Smooth muscle cell (in vitro differentiated cells): Measurements from ENCODE around the gene EZR. TPM values are rescaled to one million over a fixed set of nuclear protein-coding genes. Genes with fewer than 3 reads are reported as not detected.

ENCODE experiments used
- DNase-seq: peaks from one replicate; lab custom pipeline; 2025; ENCODE audit not compliant: unreplicated experiment; lab: John Stamatoyannopoulos, UW
- H2AFZ ChIP-seq: fragments of 200-600 bp; sonication (generic); 2 replicates; pipeline ENCODE4 v1.6.0; 2016; ENCODE audit warnings: antibody characterized with exemption, low read depth, mild to moderate bottlenecking
- H3F3A ChIP-seq: fragments of 200-600 bp; sonication (generic); 2 replicates; pipeline ENCODE4 v1.6.0; 2017; ENCODE audit warnings: antibody characterized with exemption, low read depth
- H3K27ac ChIP-seq: fragments of 200-600 bp; sonication (generic); 2 replicates; pipeline ENCODE4 v1.5.1; 2016; ENCODE audit warnings: low read depth, mild to moderate bottlenecking
- H3K27me3 ChIP-seq: fragments of 200-600 bp; sonication (generic); 2 replicates; pipeline ENCODE4 v1.6.1; 2016; ENCODE audit warnings: low read depth, mild to moderate bottlenecking
- H3K36me3 ChIP-seq: fragments of 200-600 bp; sonication (generic); 2 replicates; pipeline ENCODE4 v1.5.1; 2016; ENCODE audit warnings: low read depth
- H3K4me1 ChIP-seq: fragments of 200-600 bp; sonication (generic); 2 replicates; pipeline ENCODE4 v1.5.1; 2016; ENCODE audit warnings: low read depth
- H3K4me2 ChIP-seq: fragments of 200-600 bp; sonication (generic); 2 replicates; pipeline ENCODE4 v1.6.0; 2016; ENCODE audit warnings: mild to moderate bottlenecking
- H3K4me3 ChIP-seq: fragments of 200-600 bp; sonication (generic); 2 replicates; pipeline ENCODE4 v1.5.1; 2016; ENCODE audit warnings: mild to moderate bottlenecking
- H3K79me2 ChIP-seq: fragments of 200-600 bp; sonication (generic); 2 replicates; pipeline ENCODE4 v1.6.0; 2016; ENCODE audit warnings: low read depth, mild to moderate bottlenecking
- H3K9ac ChIP-seq: fragments of 200-600 bp; sonication (generic); 2 replicates; pipeline ENCODE4 v1.6.0; 2016; ENCODE audit warnings: low read depth
- H3K9me3 ChIP-seq: fragments of 200-600 bp; sonication (generic); replicated peaks from 2 replicates; pipeline ENCODE4 v1.5.1; 2016; ENCODE audit warnings: low read depth
- H4K20me1 ChIP-seq: fragments of 200-600 bp; sonication (generic); 2 replicates; pipeline ENCODE4 v1.6.0; 2016; ENCODE audit warnings: low read depth
- CTCF ChIP-seq: fragments of 200-600 bp; sonication (generic); IDR thresholded peaks from 2 replicates; pipeline ENCODE4 v1.5.1; 2017; ENCODE audit warnings: borderline replicate concordance, mild to moderate bottlenecking, antibody characterized with exemption; ENCODE audit not compliant: insufficient read depth, poor library complexity, severe bottlenecking
- WGBS: methylation state at CpG from one replicate; pipeline ENCODE4 v1.1.7; 2016; ENCODE audit warnings: low lambda C conversion rate; 5-methylcytosine and 5-hydroxymethylcytosine counted together
- microRNA-seq: library from miRNA; unstranded; fragments of <30 nt; microRNA quantifications from one replicate; pipeline ENCODE4, GENCODE V29; 2016; ENCODE audit warnings: borderline number of aligned reads
- polyA plus RNA-seq: library from polyadenylated mRNA; unstranded; fragments of >200 nt; fragmentation: Nextera tagmentation; extraction: Ambion mirVana; gene quantifications from 2 replicates; pipeline ENCODE4 v1.2.1, GENCODE V29; 2016
- small RNA-seq: library from RNA; depleted of rRNA; stranded (forward); fragments of <200 nt; gene quantifications from one replicate; pipeline ENCODE3, GENCODE V24; 2014
- total RNA-seq: library from RNA; depleted of rRNA; stranded (reverse); fragments of >200 nt; gene quantifications from 2 replicates; pipeline ENCODE4 v1.2.3, GENCODE V29; 2014

EZR gene
- total and polyA plus RNA-seq, 2 experiments from 2014 or later: 55.0 to 113 TPM

DNA sequence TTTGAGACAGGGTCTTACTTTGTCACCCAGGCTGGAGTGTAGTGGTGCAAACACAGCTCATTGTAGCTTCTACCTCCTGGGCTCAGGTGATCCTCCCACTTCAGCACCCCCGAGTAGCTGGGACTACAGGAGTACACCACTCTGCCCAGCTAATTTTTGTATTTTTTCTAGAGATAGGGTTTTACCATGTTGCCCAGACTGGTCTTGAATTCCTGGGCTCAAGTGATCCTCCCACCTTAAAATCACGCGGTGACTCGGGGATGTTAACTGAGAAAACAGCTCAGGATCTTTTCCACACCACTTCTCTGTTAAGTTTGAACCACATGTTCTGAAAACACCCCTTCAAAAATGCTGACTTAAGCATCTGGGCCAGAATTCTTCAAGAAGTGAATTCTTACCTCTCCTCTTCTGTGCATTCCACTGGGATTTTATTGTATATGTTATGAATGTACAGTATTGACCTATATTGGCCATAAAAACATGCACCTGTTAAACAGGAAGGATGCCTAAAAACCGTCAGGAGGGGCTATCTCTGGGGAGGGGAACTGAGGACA, 96.9 kb downstream of the EZR start:
- Histone ChIP-seq H3K9me3 (no peaks in the 10 kb centered on the region), H3K4me3 (no peak overlapping the region), H3K79me2 (no peaks in the 10 kb centered on the region), H3K4me2 (no peak overlapping the region), H3K4me1 (peaks cover 4% of the 10 kb centered on the region), H2AFZ (no peak overlapping the region), H3K27ac (no peak overlapping the region), H3K27me3 (no peaks in the 10 kb centered on the region), H3K9ac (no peak overlapping the region), H3F3A (no peaks in the 10 kb centered on the region), H3K36me3 (no peaks in the 10 kb centered on the region), H4K20me1 (no peaks in the 10 kb centered on the region)
- 79% methylated on average over 5 of the region's 5 CpGs for WGBS
- no peak for DNase-seq
- no peak for TF ChIP-seq CTCF

- Histone ChIP-seq H3K27me3 (no peaks in the 10 kb centered on the region), H2AFZ (no peak overlapping the region), H3K9ac (no peak overlapping the region), H3K36me3 (no peaks in the 10 kb centered on the region), H3K4me1 (peaks cover 4% of the 10 kb centered on the region), H3K9me3 (no peaks in the 10 kb centered on the region), H3K27ac (no peak overlapping the region), H3K4me3 (no peak overlapping the region), H3K4me2 (no peak overlapping the region), H3K79me2 (no peaks in the 10 kb centered on the region), H3F3A (no peaks in the 10 kb centered on the region), H4K20me1 (no peaks in the 10 kb centered on the region)
- peak; percentile 54 for TF ChIP-seq CTCF
- 45% methylated on average over 13 of the region's 13 CpGs for WGBS
- no peak for DNase-seq
Measured at GRCh38 chr6:158718461-158719046, 100.6 kb downstream of the EZR start.

GRCh38 chr6:158717341-158718330, 101.5 kb downstream of the EZR start:
- Histone ChIP-seq H3K36me3 (no peaks in the 10 kb centered on the region), H3F3A (no peaks in the 10 kb centered on the region), H3K27me3 (no peaks in the 10 kb centered on the region), H4K20me1 (no peaks in the 10 kb centered on the region), H3K79me2 (no peaks in the 10 kb centered on the region), H3K4me2 (no peak overlapping the region), H2AFZ (no peak overlapping the region), H3K9me3 (no peaks in the 10 kb centered on the region), H3K4me3 (no peak overlapping the region), H3K9ac (no peak overlapping the region), H3K27ac (no peak overlapping the region), H3K4me1 (peaks cover 4% of the 10 kb centered on the region)
- no peak for DNase-seq
- TF ChIP-seq CTCF: no peak
- 96% methylated on average over 16 of the region's 16 CpGs for WGBS

Small RNAs within 50 kb of the gene (microRNA-seq; reads per million reads assigned to microRNA genes)
- gene MIR3918: not detected

Small RNAs within 50 kb of the gene (small RNA-seq; reads per million reads assigned to genes)
- gene MIR3918: not detected

Other genes starting within 250 kb of the EZR start
- 127 and 129 TPM in 2 replicates for gene DYNLT1, start 174.6 kb downstream of the EZR start, total RNA-seq
- 225 and 286 TPM in 2 replicates for gene DYNLT1, start 174.6 kb downstream of the EZR start, polyA plus RNA-seq
- 0.13 and 1.3 TPM in 2 replicates for gene SYTL3, start 169.3 kb downstream of the EZR start, total RNA-seq
- gene SYTL3, start 169.3 kb downstream of the EZR start, polyA plus RNA-seq: 1.2 and 1.3 TPM in 2 replicates
- 6.8 and 7.5 TPM in 2 replicates for gene RSPH3, start 180.8 kb upstream of the EZR start, total RNA-seq
- gene RSPH3, start 180.8 kb upstream of the EZR start, polyA plus RNA-seq: 7.1 and 7.7 TPM in 2 replicates
- gene TAGAP, start 225.6 kb upstream of the EZR start, total RNA-seq: not detected in 2 replicates
- not detected in 2 replicates for gene TAGAP, start 225.6 kb upstream of the EZR start, polyA plus RNA-seq